ENCODE data around the gene ST3GAL4. TPM values are rescaled to one million over a fixed set of nuclear protein-coding genes. Genes with fewer than 3 reads are reported as not detected.

The ST3GAL4 gene
- polyA plus RNA-seq, 1 donor (not counting 4 experiments of a cell fraction or from before 2014, with no cell fraction given), result 24.6 TPM

DNA sequence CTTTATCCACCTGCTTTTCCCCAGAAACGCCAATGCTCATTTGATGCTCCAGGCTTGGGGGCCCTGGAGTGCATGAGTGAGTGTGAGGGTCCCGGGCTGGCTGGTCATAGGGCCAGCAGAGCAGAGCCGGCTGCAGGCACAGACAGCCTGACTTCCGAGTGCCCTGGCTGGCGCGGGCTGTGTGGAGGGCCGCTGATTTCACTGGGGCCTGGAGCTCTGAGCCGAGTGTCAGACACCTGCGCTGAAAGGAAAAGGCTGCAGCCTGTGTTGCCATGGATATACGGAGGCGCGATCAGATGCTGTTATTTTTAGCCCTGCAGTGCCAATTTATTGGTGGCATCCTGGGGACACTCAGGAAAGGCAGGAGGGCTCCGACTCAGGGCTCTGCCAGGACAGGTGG is 87.6 kb downstream of the ST3GAL4 start:
- Histone ChIP-seq H3K27me3 (ENCODE audit: control insufficient read depth, extremely low read depth, insufficient read depth, low read length) (peaks cover 16% of the 10 kb centered on the region), H3K79me2 (ENCODE audit: control insufficient read depth, insufficient read depth, low read length) (no peaks in the 10 kb centered on the region), H3K4me1 (ENCODE audit: control insufficient read depth, extremely low read depth, insufficient read depth, low read length) (no peaks in the 10 kb centered on the region), H3K4me2 (ENCODE audit: control insufficient read depth, extremely low read depth, insufficient read depth, low read depth, low read length) (no peak overlapping the region), H3K9ac (ENCODE audit: control insufficient read depth, extremely low read depth, insufficient read depth, low read length) (no peak overlapping the region), H3K4me3 (ENCODE audit: control insufficient read depth in 2 of 3, extremely low read depth in 1 of 3, insufficient read depth in 2 of 3, low read depth in 1 of 3, low read length in 3 of 3) (no peak overlapping the region), H2AFZ (ENCODE audit: control insufficient read depth, low read length) (no peak overlapping the region), H3K36me3 (ENCODE audit: control insufficient read depth in 2 of 2, extremely low read depth in 1 of 2, insufficient read depth in 2 of 2, low read length in 2 of 2) (no peaks in the 10 kb centered on the region), H3K27ac (ENCODE audit: control insufficient read depth, insufficient read depth, low read length) (no peak overlapping the region), H3K9me3 (ENCODE audit: control insufficient read depth, low read depth, low read length) (no peaks in the 10 kb centered on the region), H3K9me1 (ENCODE audit: control insufficient read depth, extremely low read depth, insufficient read depth, low read length) (no peaks in the 10 kb centered on the region), H4K20me1 (ENCODE audit: control insufficient read depth, extremely low read depth, insufficient read depth, low read length) (no peaks in the 10 kb centered on the region)
- FAIRE-seq, result no peak
- TF ChIP-seq, protein P1, sequence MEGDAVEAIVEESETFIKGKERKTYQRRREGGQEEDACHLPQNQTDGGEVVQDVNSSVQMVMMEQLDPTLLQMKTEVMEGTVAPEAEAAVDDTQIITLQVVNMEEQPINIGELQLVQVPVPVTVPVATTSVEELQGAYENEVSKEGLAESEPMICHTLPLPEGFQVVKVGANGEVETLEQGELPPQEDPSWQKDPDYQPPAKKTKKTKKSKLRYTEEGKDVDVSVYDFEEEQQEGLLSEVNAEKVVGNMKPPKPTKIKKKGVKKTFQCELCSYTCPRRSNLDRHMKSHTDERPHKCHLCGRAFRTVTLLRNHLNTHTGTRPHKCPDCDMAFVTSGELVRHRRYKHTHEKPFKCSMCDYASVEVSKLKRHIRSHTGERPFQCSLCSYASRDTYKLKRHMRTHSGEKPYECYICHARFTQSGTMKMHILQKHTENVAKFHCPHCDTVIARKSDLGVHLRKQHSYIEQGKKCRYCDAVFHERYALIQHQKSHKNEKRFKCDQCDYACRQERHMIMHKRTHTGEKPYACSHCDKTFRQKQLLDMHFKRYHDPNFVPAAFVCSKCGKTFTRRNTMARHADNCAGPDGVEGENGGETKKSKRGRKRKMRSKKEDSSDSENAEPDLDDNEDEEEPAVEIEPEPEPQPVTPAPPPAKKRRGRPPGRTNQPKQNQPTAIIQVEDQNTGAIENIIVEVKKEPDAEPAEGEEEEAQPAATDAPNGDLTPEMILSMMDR (optimal IDR thresholded peaks at IDR 0.05 in 1 of 3, IDR thresholded peaks at IDR 0.05 in 1 of 3, conservative IDR thresholded peaks at IDR 0.05 in 1 of 3; ENCODE audit: extremely low read depth in 1 of 3, insufficient read depth in 2 of 3, low read length in 3 of 3), result no peak
- no peak for TF ChIP-seq EZH2 (IDR thresholded peaks at IDR 0.05; ENCODE audit: low read length)
- dilution Hi-C loops (cut with MboI; ENCODE audit: extremely low pct_ligation_motif_present, low sequenced_read_pairs), result no loop called here
- DNase-seq (ENCODE audit: low read depth, low spot score), result no peak

DNA sequence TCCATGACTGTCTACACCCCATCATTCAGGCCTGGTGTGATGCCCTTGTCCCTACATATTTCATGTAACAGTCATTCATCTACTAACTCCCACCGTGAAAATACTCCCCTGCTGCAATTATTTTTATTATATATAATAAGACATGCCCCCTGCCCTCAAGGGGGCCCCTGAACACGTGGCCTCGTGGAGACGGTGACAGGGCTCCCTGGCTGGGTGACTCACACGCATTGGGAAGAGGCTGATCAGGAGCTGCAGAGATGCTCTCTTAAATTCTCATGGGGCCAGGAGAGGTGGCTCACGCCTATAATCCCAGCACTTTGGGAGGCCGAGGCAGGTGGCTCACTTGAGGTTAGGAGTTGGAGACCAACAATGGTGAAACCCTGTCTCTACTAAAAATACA is 88.6 kb downstream of the ST3GAL4 start:
- H3K9me1 ChIP-seq (ENCODE audit: control insufficient read depth, extremely low read depth, insufficient read depth, low read length), result no peaks in the 10 kb centered on the region
- H3K4me3 ChIP-seq (ENCODE audit: control insufficient read depth in 2 of 3, extremely low read depth in 1 of 3, insufficient read depth in 2 of 3, low read depth in 1 of 3, low read length in 3 of 3), result no peak overlapping the region
- no peaks in the 10 kb centered on the region for H4K20me1 ChIP-seq (ENCODE audit: control insufficient read depth, extremely low read depth, insufficient read depth, low read length)
- no peak overlapping the region for H3K27ac ChIP-seq (ENCODE audit: control insufficient read depth, insufficient read depth, low read length)
- H3K79me2 ChIP-seq (ENCODE audit: control insufficient read depth, insufficient read depth, low read length), result no peaks in the 10 kb centered on the region
- no peak for DNase-seq (ENCODE audit: low read depth, low spot score)
- dilution Hi-C loops (cut with MboI; ENCODE audit: extremely low pct_ligation_motif_present, low sequenced_read_pairs), result no loop called here
- H3K4me2 ChIP-seq (ENCODE audit: control insufficient read depth, extremely low read depth, insufficient read depth, low read depth, low read length), result no peak overlapping the region
- H3K4me1 ChIP-seq (ENCODE audit: control insufficient read depth, extremely low read depth, insufficient read depth, low read length), result no peaks in the 10 kb centered on the region
- no peaks in the 10 kb centered on the region for H3K36me3 ChIP-seq (ENCODE audit: control insufficient read depth in 2 of 2, extremely low read depth in 1 of 2, insufficient read depth in 2 of 2, low read length in 2 of 2)
- no peak for TF ChIP-seq EZH2 (IDR thresholded peaks at IDR 0.05; ENCODE audit: low read length)
- TF ChIP-seq, protein P1 (optimal IDR thresholded peaks at IDR 0.05 in 1 of 3, IDR thresholded peaks at IDR 0.05 in 1 of 3, conservative IDR thresholded peaks at IDR 0.05 in 1 of 3; ENCODE audit: extremely low read depth in 1 of 3, insufficient read depth in 2 of 3, low read length in 3 of 3), result no peak
- no peak for FAIRE-seq
- H3K9me3 ChIP-seq (ENCODE audit: control insufficient read depth, low read depth, low read length), result no peaks in the 10 kb centered on the region
- no peak overlapping the region for H2AFZ ChIP-seq (ENCODE audit: control insufficient read depth, low read length)
- H3K9ac ChIP-seq (ENCODE audit: control insufficient read depth, extremely low read depth, insufficient read depth, low read length), result no peak overlapping the region
- peaks cover 16% of the 10 kb centered on the region for H3K27me3 ChIP-seq (ENCODE audit: control insufficient read depth, extremely low read depth, insufficient read depth, low read length)
